ENCODE measurements around the gene GK.

DNA sequence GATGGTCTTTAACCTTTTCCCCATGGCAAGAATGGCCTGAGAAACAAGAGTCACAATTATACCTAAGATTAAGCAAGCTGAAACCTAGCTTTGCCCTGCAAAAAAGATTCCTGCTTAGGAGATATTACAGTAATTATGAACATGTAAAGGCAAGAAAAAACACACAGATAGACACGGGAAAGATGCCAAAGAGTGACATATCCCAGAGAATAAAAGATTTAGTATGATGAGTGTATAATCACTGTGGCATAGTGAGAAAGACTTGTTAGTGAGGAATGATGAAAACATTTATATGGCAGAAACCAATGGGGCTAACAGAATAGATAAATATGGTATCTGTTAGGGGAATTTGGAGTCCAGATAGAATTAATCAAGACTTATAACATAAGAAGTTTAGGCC, 46.1 kb upstream of the GK start:
- TF ChIP-seq, protein P1, sequence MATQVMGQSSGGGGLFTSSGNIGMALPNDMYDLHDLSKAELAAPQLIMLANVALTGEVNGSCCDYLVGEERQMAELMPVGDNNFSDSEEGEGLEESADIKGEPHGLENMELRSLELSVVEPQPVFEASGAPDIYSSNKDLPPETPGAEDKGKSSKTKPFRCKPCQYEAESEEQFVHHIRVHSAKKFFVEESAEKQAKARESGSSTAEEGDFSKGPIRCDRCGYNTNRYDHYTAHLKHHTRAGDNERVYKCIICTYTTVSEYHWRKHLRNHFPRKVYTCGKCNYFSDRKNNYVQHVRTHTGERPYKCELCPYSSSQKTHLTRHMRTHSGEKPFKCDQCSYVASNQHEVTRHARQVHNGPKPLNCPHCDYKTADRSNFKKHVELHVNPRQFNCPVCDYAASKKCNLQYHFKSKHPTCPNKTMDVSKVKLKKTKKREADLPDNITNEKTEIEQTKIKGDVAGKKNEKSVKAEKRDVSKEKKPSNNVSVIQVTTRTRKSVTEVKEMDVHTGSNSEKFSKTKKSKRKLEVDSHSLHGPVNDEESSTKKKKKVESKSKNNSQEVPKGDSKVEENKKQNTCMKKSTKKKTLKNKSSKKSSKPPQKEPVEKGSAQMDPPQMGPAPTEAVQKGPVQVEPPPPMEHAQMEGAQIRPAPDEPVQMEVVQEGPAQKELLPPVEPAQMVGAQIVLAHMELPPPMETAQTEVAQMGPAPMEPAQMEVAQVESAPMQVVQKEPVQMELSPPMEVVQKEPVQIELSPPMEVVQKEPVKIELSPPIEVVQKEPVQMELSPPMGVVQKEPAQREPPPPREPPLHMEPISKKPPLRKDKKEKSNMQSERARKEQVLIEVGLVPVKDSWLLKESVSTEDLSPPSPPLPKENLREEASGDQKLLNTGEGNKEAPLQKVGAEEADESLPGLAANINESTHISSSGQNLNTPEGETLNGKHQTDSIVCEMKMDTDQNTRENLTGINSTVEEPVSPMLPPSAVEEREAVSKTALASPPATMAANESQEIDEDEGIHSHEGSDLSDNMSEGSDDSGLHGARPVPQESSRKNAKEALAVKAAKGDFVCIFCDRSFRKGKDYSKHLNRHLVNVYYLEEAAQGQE (IDR thresholded peaks at IDR 0.05; ENCODE audit: insufficient read depth in 1 of 2, low read depth in 2 of 2, low read length in 1 of 2): no peak
- TF ChIP-seq, protein P2, sequence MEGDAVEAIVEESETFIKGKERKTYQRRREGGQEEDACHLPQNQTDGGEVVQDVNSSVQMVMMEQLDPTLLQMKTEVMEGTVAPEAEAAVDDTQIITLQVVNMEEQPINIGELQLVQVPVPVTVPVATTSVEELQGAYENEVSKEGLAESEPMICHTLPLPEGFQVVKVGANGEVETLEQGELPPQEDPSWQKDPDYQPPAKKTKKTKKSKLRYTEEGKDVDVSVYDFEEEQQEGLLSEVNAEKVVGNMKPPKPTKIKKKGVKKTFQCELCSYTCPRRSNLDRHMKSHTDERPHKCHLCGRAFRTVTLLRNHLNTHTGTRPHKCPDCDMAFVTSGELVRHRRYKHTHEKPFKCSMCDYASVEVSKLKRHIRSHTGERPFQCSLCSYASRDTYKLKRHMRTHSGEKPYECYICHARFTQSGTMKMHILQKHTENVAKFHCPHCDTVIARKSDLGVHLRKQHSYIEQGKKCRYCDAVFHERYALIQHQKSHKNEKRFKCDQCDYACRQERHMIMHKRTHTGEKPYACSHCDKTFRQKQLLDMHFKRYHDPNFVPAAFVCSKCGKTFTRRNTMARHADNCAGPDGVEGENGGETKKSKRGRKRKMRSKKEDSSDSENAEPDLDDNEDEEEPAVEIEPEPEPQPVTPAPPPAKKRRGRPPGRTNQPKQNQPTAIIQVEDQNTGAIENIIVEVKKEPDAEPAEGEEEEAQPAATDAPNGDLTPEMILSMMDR (IDR thresholded peaks at IDR 0.05): no peak
- TF ChIP-seq POLR2AphosphoS5 (IDR thresholded peaks at IDR 0.05; ENCODE audit: low read depth, low read length) (no peak), TCF7L2 (IDR thresholded peaks at IDR 0.05; ENCODE audit: low read depth, low read length) (no peak), SIN3A (IDR thresholded peaks at IDR 0.05; ENCODE audit: borderline replicate concordance, insufficient read depth, low read depth, low read length) (no peak)
